ENCODE data around the gene RARS1. TPM values are rescaled to one million over a fixed set of nuclear protein-coding genes. Genes with fewer than 3 reads are reported as not detected.

The RARS1 gene
- polyA plus RNA-seq, 3 donors = 16.1 to 27.0 (median 23.2) TPM

GRCh38 chr5:168451565-168451964 is 34.7 kb upstream of the RARS1 start:
- H2AFZ ChIP-seq (ENCODE audit: insufficient read depth, low read depth, low read length, poor library complexity, severe bottlenecking) = no peak overlapping the region
- no peaks in the 10 kb centered on the region for H3K36me3 ChIP-seq (replicated peaks in 1 of 2; ENCODE audit: control insufficient read depth in 1 of 2, insufficient read depth in 2 of 2, low read length in 2 of 2)
- no peaks in the 10 kb centered on the region for H3K27me3 ChIP-seq (ENCODE audit: control insufficient read depth in 2 of 2, insufficient read depth in 2 of 2, low read length in 2 of 2)
- H3K4me2 ChIP-seq (replicated peaks; ENCODE audit: extremely low read depth, low read length, poor library complexity, severe bottlenecking) = no peak overlapping the region
- WGBS (ENCODE audit: insufficient coverage) = 93% methylated on average over 2 of the region's 3 CpGs
- TF ChIP-seq CTCF (IDR thresholded peaks at IDR 0.05) = no peak
- no peaks in the 10 kb centered on the region for H3K4me1 ChIP-seq (ENCODE audit: control insufficient read depth in 1 of 2, insufficient read depth in 2 of 2, low read length in 2 of 2)
- no peak overlapping the region for H3K27ac Mint-ChIP-seq
- intact Hi-C loops (cut with micrococcal nuclease) = no loop called here
- no peaks in the 10 kb centered on the region for H4K20me1 ChIP-seq (ENCODE audit: insufficient read depth, low read length)
- H3K36me3 Mint-ChIP-seq = no peaks in the 10 kb centered on the region
- no peaks in the 10 kb centered on the region for H3K9me3 ChIP-seq (replicated peaks in 1 of 2; ENCODE audit: control insufficient read depth in 1 of 2, insufficient read depth in 1 of 2, low read length in 2 of 2)
- no peak for DNase-seq
- no peak overlapping the region for H3K4me3 Mint-ChIP-seq
- H3K9me3 Mint-ChIP-seq = peaks cover 0 to 2% (median 0%) of the 10 kb centered on the region in 7 donors
- no peak overlapping the region for H3K9ac ChIP-seq (ENCODE audit: insufficient read depth, low read length, poor library complexity, severe bottlenecking)
- H3K4me3 ChIP-seq (replicated peaks in 1 of 3; ENCODE audit: low read depth in 2 of 3, low read length in 3 of 3) = no peak overlapping the region
- H3K79me2 ChIP-seq (ENCODE audit: insufficient read depth, low read length) = no peaks in the 10 kb centered on the region
- H3K27me3 Mint-ChIP-seq (ENCODE audit: low read depth in 3 of 3) = peaks cover 0 to 5% (median 2%) of the 10 kb centered on the region in 3 donors
- no peak overlapping the region for H3K27ac ChIP-seq (ENCODE audit: low read depth in 1 of 2, low read length in 2 of 2)
- H3K4me1 Mint-ChIP-seq = no peaks in the 10 kb centered on the region

GRCh38 chr5:168455201-168455600 is 31.1 kb upstream of the RARS1 start:
- Histone ChIP-seq H3K27ac (ENCODE audit: low read depth in 1 of 2, low read length in 2 of 2) (no peak overlapping the region), H3K4me2 (replicated peaks; ENCODE audit: extremely low read depth, low read length, poor library complexity, severe bottlenecking) (no peak overlapping the region), H3K9ac (ENCODE audit: insufficient read depth, low read length, poor library complexity, severe bottlenecking) (no peak overlapping the region), H3K27me3 (ENCODE audit: control insufficient read depth in 2 of 2, insufficient read depth in 2 of 2, low read length in 2 of 2) (no peaks in the 10 kb centered on the region), H3K79me2 (ENCODE audit: insufficient read depth, low read length) (no peaks in the 10 kb centered on the region), H3K4me3 (replicated peaks in 1 of 3; ENCODE audit: low read depth in 2 of 3, low read length in 3 of 3) (no peak overlapping the region), H2AFZ (ENCODE audit: insufficient read depth, low read depth, low read length, poor library complexity, severe bottlenecking) (no peak overlapping the region), H3K4me1 (ENCODE audit: control insufficient read depth in 1 of 2, insufficient read depth in 2 of 2, low read length in 2 of 2) (no peaks in the 10 kb centered on the region), H3K9me3 (replicated peaks in 1 of 2; ENCODE audit: control insufficient read depth in 1 of 2, insufficient read depth in 1 of 2, low read length in 2 of 2) (no peaks in the 10 kb centered on the region), H3K36me3 (replicated peaks in 1 of 2; ENCODE audit: control insufficient read depth in 1 of 2, insufficient read depth in 2 of 2, low read length in 2 of 2) (no peaks in the 10 kb centered on the region), H4K20me1 (ENCODE audit: insufficient read depth, low read length) (no peaks in the 10 kb centered on the region)
- intact Hi-C loops (cut with micrococcal nuclease) = no loop called here
- H3K27me3 Mint-ChIP-seq (ENCODE audit: low read depth in 3 of 3) = peaks cover 0 to 3% (median 2%) of the 10 kb centered on the region in 3 donors
- H3K4me3 Mint-ChIP-seq = no peak overlapping the region
- H3K27ac Mint-ChIP-seq = no peak overlapping the region
- peaks cover 0 to 3% (median 0%) of the 10 kb centered on the region in 7 donors for H3K9me3 Mint-ChIP-seq
- no peak for TF ChIP-seq CTCF (IDR thresholded peaks at IDR 0.05)
- WGBS (ENCODE audit: insufficient coverage) = 89% methylated on average over 12 of the region's 12 CpGs
- no peak for DNase-seq
- no peaks in the 10 kb centered on the region for H3K36me3 Mint-ChIP-seq
- H3K4me1 Mint-ChIP-seq = no peaks in the 10 kb centered on the region

Measured in CD14-positive monocyte (primary cell).